GM18868 (cell line): ENCODE results near the gene GPR3.

ENCODE experiments used
- ATAC-seq: cut with Tn5 transposase; IDR thresholded peaks from one replicate; pipeline ENCODE4 v1.9.1; 2021; ENCODE audit warnings: mild to moderate bottlenecking, moderate library complexity; ENCODE audit not compliant: unreplicated experiment

GPR3 gene

DNA sequence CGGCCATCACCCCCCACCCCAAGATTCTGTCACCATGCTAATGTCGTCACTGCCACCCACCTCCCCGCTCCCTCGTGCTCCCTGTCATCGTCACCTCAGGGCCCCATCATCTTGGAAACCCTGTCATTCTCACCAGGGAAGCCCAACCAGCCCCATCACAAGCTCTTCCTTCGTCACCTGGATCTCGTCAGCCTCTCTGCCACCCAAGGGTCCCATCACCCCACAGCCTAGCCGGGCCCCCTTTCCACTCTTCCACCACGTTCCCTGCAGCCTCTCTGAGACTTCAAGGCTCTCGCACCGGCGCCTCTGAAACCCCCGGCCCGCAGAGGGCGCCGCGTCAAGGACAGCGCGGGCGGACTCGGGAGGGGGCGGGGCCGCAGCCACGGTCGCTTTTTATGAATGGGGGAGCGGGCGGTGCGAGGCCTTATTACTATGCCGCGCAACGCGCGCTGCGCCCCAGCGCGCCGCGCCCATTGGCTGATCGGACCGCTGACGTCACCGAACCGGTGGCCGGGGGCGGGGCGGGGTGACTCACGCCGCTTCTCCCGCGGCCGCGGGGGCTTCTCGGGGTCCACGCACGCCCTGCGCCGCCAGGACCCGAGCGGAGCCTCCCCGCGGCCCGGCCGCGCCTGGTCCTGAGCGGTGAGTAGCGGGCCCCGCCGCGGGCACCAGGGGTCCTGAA is at the start of gene GPR3:
TSS of gene GPR3 (plus strand) at position 527 of the 682 bp plus-strand sequence. CDS start 1,177 bp downstream, outside the sequence.
- ATAC-seq = peak; percentile 74

DNA sequence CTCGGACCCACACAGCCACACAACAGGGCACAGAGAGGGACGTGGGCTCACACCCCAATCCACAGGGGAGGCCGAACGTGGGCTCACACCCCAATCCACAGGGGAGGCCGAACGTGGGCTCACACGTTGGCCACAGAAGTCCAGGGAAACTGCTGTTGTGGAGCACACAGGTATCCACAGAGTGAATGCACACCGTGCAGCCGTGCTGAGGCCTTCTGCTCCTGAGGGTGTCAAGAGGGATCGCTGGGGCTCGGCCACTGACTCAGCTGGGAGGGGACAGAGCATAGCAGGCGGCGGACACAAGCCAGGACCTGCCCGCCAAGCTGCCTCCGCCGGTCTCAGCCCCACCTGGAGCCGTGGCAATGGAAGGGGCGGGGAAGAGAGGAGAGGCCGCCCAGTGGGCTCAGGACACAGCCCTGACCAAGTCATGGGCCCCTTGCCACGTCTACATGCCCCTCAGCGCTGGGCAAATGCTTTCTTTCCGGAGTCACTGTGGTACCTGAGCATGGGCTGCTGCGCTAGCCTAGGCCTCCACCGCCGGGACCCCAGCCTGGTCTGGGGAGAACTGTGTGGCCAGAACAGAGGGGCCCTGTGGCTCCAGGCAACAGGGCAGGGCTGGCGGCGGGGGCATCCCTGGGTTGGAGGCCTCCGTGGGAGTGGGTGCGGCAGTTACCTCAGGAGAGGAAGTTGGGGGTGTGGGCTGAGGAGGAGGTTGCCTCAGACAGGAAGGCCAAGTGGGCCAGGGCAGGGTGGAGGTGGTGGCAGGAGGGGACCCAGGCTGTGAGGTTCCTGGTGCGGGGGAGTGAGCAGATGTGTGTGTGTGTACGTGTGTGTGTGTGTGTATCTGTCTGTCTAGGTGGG is 49.4 kb upstream of the GPR3 start:
- no peak for ATAC-seq

DNA sequence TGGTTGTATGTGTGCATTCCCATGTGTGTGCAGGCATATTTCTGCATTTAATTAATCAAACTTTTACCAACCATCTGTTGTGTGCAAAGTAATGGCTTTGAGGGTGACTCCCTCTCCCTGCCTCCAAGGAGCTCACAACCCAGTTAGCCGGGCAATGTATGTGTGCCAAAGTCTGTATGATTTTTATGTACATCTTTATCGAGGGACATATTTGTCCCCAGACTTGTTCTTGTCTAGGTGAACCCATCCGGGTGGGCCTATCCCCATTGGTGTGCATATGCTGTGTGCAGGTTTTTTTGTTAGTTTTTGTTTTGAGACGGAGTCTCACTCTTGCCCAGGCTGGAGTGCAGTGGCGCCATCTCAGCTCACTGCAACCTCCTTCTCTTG is 48.8 kb upstream of the GPR3 start:
- no peak for ATAC-seq

DNA sequence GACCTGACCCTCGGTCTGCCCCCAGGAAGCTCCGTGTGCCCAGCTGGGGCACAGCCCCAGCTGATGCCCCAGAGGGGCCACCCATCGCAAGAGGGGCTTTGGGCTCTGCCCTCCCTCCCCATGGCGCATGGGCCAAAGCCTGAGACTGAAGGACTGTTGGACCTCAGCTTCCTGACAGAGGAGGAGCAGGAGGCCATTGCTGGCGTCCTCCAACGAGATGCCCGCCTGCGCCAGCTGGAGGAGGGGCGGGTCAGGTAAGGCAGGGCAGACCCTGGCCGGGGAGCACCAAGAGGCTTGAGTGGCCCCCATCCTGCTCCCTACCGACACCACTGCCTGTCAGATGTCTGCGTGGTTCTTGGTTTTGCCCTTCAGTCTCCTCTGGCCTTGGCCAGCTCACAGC is 47.1 kb upstream of the GPR3 start:
- no peak for ATAC-seq

DNA sequence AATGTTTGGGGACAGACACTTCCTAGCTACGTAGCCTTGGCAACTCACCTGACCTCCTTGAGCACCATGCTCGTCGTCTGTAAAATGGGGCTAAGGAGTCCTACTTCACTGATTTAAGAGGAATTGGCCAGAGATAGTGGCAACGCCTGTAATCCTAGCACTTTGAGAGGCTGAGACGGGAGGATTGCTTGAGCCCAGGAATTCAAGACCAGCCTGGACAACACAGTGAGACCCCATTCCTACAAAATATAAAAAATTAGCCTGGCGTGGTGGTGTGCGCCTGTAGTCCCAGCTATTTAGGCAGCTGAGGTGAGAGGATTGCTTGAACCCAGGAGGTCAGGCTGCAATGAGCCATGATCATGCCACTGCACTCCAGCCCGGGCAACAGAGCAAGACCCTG is 46.1 kb upstream of the GPR3 start:
- no peak for ATAC-seq

DNA sequence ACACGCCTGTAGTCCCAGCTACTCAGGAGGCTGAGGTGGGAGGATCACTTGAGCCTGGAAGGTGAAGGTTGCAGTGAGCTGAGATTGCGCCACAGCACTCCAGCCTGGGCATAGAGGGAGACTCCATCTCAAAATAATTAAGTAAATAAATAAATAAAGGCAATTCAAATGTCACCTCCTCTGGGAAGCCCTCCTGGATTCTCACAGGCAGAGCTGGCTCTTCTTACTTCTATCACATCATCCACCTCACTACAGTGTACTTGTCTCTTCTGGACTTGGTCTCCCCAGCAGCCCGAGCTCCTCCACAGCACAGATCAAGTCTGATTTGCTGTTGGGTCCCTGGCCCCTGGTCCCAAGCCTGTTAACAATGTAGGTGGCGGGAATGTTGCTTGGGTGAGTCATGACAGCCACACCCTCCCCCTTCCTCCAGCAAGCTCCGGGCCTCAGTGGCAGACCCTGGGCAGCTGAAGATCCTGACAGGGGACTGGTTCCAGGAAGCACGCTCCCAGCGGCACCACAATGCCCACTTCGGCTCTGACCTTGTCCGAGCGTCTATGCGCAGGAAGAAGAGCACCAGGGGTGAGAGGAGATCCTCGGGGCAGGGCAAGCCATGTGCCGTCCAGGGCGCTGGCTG is 45.3 kb upstream of the GPR3 start:
- ATAC-seq = no peak

DNA sequence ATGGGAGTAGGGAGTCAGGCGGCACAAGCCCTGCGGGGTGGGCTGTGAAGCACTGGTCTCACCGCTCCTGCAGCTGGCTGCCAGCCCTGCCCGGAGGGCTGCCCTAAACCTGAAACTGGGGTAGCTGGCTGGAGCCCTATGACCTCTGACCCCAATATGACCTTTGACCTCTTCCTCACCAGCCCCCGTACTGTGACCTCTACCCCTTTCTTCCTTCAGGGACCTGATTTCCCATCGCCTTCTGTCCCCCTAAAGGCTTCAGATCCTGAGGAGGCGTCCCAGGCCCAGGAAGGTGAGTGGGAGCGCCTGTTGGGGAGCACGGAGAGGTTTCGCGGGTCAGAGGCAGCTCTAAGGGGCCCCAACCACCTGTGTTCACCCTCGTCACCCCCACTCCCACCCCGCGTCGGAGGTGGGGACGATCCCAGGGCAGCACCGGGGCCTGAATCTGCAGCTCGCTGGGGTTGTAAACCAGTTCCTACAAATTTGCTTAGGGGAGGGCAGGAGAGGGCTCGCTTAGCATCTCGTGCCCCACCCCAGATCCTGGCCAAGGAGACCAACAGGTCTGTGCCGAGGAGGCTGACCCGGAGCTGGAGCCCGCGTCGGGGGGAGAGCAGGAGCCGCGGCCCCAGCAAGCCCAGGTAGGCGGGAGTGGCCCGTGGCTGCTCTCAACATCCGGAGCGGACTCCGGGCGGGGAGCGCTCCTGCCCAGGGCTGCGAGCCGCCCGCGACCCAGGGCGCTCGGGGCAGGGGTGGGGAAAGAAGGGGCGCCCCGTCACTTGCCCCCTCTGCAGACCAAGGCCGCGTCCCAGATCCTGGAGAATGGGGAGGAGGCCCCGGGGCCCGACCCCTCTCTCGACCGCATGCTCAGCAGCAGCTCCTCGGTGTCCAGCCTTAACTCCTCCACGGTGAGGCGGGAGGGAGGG is 43.3 kb upstream of the GPR3 start:
- ATAC-seq = no peak

GRCh38 chr1:27349784-27350662 is 42.4 kb upstream of the GPR3 start:
- ATAC-seq = no peak

GRCh38 chr1:27350663-27351540 is 41.5 kb upstream of the GPR3 start:
- ATAC-seq = no peak

DNA sequence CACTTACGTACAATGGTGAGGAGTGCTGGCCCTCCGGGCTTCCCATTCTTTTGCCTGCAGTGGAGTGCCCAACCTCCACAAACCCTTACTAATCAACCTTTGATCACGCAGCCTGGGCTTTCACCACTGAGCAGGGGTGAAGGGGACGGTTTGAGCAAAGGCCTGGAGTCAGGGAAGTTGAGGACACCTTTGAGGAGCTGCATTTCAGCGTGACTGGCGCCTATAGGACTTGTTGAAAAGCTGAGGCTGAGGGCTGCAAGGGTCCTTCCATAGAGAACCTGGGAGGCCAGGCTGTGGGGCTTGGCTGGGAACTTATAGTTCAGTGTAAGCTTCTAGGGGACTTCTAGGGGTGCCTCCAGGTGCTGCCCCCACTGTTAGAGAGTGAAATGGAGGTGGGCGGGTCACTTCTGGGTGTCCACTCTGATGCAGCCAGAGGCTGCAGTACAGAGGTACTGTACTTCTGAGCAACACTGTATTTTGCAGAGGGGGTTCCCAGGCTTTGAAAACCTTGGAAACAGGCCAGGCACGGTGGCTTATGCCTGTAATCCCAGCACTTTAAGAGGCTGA is 40.8 kb upstream of the GPR3 start:
- no peak for ATAC-seq

- ATAC-seq = no peak
Observed at GRCh38 chr1:27353166-27353565, 39.3 kb upstream of the GPR3 start.

DNA sequence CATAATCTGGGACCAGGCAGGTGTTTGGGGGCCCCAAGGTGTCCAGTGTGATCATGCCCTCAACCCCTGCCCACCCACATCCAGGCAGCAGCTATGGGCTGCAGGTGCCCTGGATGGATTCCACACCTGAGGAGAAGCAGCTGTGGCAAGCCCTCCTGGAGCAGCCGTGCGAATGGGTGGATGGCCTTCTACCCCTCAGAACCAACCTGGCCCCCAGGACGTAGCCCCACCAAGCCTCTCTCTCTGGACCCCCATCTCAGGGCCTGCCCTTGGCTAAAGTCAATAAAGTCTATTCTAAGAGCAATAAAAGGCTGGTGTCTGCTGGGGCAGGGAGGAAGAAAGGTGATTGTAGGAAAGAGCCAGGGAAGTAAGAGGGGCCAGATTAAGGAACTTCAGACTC is 38.8 kb upstream of the GPR3 start:
- no peak for ATAC-seq

- no peak for ATAC-seq
Observed at GRCh38 chr1:27355683-27356082, 36.7 kb upstream of the GPR3 start.

DNA sequence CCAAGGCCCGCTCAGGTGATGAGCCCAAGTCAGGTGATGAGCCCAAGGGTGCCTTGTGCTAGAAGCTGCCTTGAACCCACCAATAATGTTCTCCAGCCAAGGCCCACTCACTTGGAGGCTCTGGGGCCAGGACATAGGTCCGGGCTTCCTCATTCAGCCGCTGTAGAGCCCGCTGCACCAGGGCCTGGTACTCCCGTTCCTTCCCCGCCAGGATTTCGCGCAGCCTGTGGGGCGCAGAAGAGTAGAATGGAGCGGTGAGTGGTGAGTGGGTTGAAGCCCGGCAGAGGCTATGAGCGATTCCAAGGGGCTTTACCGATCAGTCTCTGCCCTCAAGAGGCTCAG is 36.2 kb upstream of the GPR3 start:
- ATAC-seq = no peak

DNA sequence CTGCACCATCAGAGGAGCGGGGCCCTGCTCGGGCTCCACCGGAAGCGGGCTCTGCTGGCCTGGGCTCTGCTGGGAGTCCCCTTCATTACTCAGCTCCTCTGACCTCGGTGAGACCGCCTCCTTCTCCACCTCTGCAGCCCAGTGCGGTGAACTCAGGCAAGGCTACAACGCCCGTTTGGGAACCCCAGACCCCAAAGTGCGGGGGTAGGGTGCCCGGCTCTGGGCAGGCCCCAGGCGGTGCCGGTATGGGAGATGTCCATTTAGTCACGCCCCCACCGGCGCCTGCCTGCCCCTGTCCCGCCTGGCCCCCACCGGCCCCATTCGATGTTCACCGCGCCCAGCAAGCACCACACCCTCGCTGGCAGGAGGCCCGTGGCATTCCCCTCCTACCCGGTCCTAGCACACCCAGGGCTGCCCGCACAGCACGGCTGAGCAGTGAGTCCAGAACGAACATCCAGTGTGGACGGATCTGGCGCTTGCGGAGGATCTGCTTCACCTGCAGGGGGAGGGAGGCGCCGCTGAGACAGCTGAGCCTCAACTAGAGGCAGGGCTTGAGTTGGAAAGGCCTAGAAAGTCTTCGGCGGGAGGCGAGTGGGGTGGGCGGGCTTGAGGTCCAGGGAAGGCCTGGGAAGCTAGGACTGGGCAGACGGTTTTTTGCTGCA is 35.7 kb upstream of the GPR3 start:
- no peak for ATAC-seq

DNA sequence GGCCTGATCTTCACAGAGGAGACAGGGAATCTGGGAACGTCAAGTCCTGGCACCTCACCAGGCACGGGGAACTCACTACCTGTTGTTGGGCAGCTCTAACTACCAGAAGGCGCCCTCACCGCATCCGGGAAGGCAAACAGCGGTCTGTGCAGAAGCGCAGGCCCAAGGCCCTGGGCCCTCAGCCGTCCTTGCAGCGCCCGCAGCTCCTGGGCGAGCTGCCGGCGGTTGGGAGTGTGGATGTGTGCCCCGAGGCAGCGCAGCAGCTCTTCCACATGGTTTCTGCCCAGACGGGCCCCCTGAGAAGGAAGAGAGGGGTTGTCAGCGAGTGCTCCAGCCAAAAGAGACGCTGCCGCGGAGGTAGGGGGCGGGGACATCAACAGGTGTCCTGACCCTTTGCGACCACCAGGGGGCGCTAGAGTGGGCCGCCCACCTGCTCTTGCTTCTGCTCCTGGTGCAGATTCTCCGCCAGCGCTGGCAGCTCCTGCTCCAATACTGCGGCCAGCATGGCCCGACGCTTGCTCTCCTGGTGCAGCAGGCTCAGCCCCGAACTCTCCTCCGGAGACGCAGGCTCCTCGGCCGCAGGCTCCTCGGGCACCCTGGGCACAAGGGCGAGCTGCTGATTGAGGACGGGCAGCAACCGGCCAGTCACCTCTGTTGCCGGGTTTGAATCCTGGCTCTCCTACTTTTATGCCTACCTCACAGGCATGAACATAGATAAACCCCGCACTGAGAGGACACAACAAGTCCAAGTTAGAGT is 35.0 kb upstream of the GPR3 start:
- no peak for ATAC-seq
